Activated CD8-positive, alpha-beta memory T cell treated with anti-CD3 and anti-CD28 coated beads for 48 hours (primary cell): Measurements from ENCODE around the gene SPATA6.
"Not testable (repeated sequence)": the region's sequence is repeated elsewhere in the genome, so short reads cannot be mapped to it uniquely, and the experiment has no call there.

Experiments
- DNase-seq, 3 experiments: peaks; one replicate each; pipeline ENCODE4 v3.0.0-alpha.2; 2020; ENCODE audit warnings: low read depth in 2 of 3, low spot score in 2 of 3

SPATA6 gene

DNA sequence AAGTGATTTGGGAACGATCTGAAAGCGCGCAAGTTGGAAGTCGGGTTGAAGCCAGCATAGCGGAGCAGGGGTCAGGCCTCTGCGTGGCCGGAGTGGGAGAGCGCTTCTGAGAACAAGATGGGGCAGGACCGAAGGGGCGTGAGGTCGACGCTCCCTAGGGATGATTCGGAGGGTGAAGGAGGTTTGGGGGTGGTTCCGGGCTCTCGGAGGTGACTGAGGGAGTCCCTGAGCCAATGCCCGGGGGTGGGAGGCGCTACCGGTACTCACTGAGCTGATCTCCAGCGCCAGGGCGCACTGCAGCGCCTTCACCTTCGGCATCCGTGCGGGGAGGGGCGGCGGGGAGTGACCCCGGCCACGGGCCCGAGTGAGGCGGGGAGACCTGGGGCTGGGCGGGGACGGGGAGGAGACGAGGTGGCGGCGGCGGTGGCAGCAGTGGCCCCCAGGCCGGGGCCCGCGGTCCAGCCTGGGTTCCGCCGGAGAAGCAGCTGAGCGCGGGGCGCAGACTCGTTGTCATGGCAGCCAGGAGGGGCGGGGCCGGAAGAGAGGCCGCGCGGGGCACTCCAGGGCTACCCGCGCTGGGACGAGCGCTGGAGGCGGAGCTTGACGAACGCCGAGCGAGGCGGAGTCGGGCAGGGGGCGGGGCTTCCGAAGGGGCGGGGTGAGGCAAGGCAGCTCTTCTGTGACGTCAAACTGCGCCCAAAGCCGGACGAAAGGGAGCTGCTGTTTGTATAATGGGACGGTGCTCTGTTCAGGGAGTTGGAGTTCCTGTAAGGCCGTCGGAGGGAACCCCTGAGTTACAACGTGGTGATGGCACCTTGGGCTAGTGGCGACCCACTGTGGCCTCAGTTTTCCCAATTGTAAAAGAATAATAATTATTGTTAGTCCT, at the start of gene SPATA6:
SPATA6 (minus strand) TSS at position 514 of the 886 bp plus-strand sequence; CDS start at position 318, 196 bp downstream.
- DNase-seq, result peak; percentile 90 to 94 (median 91)

DNA sequence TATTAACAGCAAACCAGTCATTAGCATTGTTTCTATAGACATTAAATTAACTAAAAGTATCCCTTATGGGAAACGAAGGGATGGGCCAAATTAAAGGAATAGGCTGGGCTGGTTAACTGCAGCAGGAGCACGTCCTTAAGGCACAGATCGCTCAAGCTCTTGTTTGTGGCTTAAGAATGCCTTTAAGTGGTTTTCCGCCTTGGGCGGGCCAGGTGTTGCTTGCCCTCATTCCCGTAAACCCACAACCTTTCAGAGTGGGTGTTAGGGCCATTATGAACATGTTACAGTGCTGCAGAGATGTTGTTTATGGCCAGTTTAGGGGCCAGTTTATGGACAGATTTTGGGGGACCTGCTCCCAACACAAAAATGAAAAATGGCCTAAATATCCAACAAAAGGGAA, 47.9 kb upstream of the SPATA6 start:
- not testable (repeated sequence) for DNase-seq

DNA sequence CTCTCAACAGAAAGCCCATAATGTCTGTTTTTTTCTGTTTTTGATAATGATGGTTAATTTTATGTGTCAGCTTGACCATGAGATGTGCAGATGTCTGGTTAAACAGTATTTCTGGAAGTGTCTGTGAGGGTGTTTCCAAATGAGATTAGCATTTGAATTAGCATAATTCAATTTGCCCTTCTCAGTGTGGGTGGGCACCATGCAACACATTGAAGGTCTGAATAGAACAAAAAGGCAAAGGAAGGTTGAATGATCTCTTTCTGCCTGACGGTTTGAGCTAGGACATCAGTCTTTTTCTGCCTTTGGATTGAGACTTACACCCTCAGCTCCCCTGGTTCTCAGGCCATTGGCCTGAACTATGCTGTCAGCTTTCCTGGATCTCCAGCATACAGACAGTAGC, 34.9 kb upstream of the SPATA6 start:
- DNase-seq, result no peak

- DNase-seq, result no peak
These were observed 28.8 kb upstream of the SPATA6 start for GRCh38 chr1:48500541-48501450.

DNA sequence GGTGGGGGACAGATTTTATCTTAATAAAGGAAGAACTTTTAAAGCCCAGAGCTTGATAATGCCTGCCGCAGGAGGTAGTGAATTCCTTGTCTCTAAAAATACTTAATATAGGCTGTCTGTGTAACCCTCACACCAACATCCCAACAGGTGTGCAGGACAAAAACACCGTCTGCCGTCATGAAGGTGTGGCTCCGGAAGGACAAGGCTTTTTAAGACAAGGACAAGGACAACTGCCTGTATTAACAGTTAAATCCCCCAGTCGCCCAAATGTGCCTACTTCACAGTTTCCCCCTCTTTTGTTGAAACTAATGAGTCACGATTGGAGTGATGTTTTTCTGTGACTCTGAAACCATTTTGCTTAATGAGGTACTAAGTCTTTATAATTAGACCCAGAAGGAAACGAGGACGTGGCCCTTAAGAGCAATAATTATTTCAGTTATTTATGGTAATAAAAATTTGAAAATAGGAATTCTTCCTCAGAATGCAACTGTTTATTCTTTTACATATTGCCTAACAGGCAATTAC, 27.3 kb upstream of the SPATA6 start:
- DNase-seq, result no peak

DNA sequence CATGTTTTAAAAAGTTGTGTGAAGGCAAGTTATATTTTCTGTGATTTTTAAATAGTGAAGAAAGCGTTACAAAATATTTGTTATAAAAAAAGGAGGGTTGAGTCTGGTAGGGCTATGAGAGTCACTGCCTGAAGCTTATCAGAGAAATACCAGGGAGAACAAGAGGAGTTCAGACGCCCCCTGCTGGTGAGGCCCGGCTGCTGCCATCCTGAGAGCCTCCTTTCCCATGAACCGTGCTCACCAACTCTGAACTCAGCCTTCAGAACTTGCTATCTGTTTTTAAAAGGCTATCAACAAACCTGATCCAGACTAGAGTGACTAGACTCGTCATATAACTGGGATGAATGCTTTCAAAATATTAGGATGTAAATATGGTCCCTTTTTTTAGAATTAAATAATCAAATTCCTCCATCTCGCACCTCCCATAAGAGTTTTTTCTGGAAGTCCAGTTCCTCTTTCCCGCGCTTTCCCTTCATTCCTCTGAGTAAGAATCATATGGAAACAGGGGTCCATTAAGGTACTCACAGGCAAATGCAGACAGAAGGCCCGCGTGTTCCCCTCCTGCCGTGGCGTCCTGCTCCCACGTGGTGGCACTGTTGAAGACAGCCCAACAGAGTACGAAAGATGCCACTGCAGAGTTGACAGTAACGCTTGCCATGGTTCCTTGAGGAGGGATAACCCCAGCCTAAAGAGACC, 26.2 kb upstream of the SPATA6 start:
- DNase-seq, result peak; percentile 24 to 60 (median 48)

DNA sequence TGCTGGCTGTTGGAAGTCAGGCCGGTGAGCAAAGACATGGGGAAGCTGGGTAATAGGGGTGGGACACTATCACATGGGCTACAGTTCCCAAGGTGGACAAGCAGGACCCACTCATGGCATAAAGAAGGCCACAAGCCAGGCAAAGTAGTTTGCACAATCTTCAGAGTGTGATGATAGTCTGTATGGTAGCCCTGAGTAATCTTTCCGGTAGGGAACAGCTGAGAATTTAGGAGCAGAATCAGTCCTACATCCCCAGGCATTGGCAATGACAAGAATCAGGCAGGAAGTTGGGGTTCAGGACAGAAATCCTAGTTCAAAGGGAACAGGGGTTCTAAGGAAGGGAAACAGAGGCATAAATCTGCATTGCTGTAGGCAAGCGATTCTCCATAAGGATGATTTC, 23.9 kb upstream of the SPATA6 start:
- DNase-seq, result no peak

- no peak for DNase-seq
These were observed 23.2 kb upstream of the SPATA6 start for GRCh38 chr1:48495166-48495565.

GRCh38 chr1:48493970-48494769, 22.2 kb upstream of the SPATA6 start:
- DNase-seq, result no peak

GRCh38 chr1:48493041-48493440, 21.0 kb upstream of the SPATA6 start:
- no peak for DNase-seq

- DNase-seq, result no peak
These were observed 20.4 kb upstream of the SPATA6 start for GRCh38 chr1:48492392-48492791.

DNA sequence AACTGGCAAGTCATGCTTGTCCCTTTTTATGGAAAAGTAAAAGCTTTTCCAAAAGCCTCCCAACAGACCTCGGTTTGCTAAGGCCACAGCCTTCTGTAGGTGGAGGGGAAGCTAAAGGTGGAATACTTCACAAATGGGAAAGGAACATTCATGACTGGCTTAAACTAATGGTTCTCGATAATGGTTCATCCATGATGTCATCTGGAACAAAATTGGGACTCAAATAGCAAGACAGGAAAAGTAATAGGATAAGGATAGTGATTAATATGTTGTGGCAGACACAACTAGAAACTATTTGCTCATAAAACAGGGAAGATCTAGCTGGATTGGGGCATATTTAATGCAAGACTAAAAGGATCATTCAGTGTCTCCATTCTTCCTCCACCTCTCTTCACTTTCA, 16.7 kb upstream of the SPATA6 start:
- no peak for DNase-seq

- DNase-seq, result no peak
These were observed 8.5 kb upstream of the SPATA6 start for GRCh38 chr1:48480504-48480903.

GRCh38 chr1:48480023-48480422, 8.0 kb upstream of the SPATA6 start:
- not testable (repeated sequence) for DNase-seq

GRCh38 chr1:48472638-48473037, 634 bp upstream of the SPATA6 start:
- no peak for DNase-seq

- DNase-seq, result no peak
These were observed 884 bp downstream of the SPATA6 start for GRCh38 chr1:48470950-48471690.

GRCh38 chr1:48470481-48470855, 1.5 kb downstream of the SPATA6 start:
- DNase-seq, result no peak

- no peak for DNase-seq
These were observed 2.2 kb downstream of the SPATA6 start for GRCh38 chr1:48469616-48470480.

DNA sequence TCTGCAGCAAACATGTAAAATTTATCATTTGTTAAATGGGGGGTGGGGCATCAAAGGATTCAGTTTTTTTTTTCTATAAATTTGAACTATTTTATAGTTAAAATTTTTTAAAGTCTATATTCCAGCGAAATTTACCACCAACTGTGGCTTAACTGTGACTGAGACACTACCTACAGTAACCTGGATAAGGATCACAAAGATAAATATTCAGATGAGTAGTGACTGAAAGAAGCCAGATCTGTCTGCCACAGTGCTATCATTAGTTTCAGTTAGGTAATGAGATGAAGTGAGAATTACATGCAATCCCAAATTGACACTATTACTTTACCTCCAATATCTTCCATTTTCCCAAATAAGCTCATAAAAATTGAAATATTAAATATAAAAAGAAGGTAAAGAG, 5.4 kb downstream of the SPATA6 start:
- DNase-seq, result no peak
